Measurements from ENCODE around the gene PCSK6.

Gene PCSK6

DNA sequence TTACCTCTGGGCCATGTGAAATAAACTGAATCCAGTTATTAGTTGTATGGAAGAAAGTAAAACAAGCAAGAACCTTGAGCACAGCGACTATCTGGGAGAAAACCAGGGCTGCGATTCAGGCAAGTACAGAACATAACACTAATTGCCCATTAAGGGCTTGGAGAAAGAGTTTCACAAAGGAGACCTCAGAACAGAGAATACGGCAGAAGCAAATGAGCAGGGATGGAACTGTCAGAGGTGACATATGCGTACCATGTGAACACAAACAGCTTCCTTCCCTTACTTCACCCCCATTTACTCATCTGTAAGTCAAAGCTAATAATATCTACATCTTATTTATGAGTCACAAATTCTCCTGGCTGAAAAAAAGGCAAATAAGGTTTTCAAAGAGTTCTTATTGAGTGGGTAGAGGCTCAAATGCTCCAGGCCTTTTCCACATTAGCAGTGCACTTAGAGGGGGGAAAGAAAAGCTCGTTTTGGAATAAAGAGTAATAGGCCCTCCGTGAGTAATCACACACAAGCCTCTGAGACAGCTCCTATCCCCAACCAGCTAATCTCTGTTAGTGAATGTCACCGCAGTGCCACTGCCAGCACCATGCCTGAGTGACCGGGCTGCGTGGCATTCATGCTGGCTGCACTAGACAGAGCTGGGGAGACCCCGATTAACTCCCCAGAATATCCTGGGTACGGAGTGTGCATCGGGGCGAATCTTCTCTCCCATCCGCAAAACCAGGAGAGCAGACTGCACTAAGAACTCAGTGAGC is 2.6 kb downstream of the PCSK6 start:
- peaks cover 11% of the 10 kb centered on the region for H3K27me3 ChIP-seq (replicated peaks)
- in situ Hi-C loops (cut with HindIII; ENCODE audit: low pct_ligation_motif_present, low sequenced_read_pairs) = no loop called here
- no peak overlapping the region for H3K27ac ChIP-seq
- no peaks in the 10 kb centered on the region for H3K36me3 ChIP-seq (replicated peaks)
- DNase-seq = no peak
- TF ChIP-seq, protein P1, sequence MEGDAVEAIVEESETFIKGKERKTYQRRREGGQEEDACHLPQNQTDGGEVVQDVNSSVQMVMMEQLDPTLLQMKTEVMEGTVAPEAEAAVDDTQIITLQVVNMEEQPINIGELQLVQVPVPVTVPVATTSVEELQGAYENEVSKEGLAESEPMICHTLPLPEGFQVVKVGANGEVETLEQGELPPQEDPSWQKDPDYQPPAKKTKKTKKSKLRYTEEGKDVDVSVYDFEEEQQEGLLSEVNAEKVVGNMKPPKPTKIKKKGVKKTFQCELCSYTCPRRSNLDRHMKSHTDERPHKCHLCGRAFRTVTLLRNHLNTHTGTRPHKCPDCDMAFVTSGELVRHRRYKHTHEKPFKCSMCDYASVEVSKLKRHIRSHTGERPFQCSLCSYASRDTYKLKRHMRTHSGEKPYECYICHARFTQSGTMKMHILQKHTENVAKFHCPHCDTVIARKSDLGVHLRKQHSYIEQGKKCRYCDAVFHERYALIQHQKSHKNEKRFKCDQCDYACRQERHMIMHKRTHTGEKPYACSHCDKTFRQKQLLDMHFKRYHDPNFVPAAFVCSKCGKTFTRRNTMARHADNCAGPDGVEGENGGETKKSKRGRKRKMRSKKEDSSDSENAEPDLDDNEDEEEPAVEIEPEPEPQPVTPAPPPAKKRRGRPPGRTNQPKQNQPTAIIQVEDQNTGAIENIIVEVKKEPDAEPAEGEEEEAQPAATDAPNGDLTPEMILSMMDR (IDR thresholded peaks at IDR 0.05; ENCODE audit: low read depth, low read length, missing control alignments) = no peak
- H3K4me3 ChIP-seq (ENCODE audit: low read depth, low read length) = no peak overlapping the region

DNA sequence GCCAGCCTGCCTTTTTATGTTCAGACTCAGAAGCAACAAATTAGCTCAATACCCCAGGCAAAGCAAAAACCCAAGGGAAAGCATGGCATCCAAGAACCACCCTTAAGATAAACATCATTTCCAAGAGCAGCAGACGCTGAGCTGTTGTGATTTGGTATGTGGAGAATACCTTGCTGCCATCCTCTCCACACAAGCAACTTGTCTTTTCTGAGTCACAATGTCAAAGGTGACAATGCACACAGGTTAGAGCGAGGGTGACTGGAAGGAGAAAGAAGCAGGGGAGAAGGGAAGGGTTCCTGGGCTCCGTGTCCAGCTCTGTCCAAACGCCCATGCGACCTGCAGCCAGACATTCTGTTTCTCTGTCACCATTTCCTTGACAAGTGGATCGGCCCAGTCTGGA is 6.0 kb downstream of the PCSK6 start:
- DNase-seq = no peak
- Histone ChIP-seq H3K4me3 (ENCODE audit: low read depth, low read length) (no peak overlapping the region), H3K27ac (no peak overlapping the region), H3K27me3 (replicated peaks) (peaks cover 6% of the 10 kb centered on the region), H3K36me3 (replicated peaks) (no peaks in the 10 kb centered on the region)
- in situ Hi-C loops (cut with HindIII; ENCODE audit: low pct_ligation_motif_present, low sequenced_read_pairs) = no loop called here
- TF ChIP-seq, protein P1 (IDR thresholded peaks at IDR 0.05; ENCODE audit: low read depth, low read length, missing control alignments) = no peak

DNA sequence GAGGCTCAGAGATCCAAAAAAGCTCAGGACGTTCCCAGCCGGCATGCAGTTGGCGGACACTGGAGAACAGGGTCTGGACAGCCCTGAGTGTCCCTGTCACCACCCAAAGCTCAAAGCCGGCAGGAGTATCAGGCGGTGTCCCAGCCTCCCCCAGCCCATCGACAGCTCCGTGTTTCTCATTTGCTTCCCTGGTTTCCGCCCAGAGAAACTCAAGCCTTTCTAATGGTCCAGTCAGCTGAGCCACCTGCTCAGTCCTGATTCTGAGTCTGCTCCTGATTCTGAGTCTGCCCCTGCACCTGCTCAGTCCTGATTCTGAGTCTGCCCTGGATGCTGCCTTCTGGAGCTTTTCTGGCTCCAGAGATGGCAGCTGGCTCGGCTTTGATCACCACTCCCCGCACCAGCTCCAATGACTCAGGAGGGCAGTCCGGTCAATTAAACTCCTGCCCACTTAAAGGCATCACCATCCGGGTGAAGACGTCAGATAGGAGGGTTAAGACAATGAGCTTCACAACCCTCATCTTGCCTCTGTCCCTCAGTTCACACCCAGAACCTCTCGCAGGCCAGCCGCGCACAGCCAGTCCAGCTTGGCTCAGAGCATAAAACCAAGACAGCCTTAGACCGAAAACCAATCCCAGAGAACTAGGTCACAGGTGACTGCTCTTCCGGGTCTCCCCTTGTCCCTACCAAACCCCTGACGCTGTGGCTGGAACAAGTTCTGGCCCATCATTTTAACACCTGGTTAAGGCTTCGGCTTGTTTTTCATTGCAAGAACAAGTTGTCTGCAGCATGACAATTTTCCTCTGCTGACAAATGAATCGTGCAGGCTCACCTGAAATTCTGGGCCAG is 6.8 kb downstream of the PCSK6 start:
- in situ Hi-C loops (cut with HindIII; ENCODE audit: low pct_ligation_motif_present, low sequenced_read_pairs) = no loop called here
- no peak overlapping the region for H3K27ac ChIP-seq
- no peaks in the 10 kb centered on the region for H3K36me3 ChIP-seq (replicated peaks)
- TF ChIP-seq, protein P1 (IDR thresholded peaks at IDR 0.05; ENCODE audit: low read depth, low read length, missing control alignments) = no peak
- no peak for DNase-seq
- H3K27me3 ChIP-seq (replicated peaks) = no peaks in the 10 kb centered on the region
- H3K4me3 ChIP-seq (ENCODE audit: low read depth, low read length) = no peak overlapping the region

DNA sequence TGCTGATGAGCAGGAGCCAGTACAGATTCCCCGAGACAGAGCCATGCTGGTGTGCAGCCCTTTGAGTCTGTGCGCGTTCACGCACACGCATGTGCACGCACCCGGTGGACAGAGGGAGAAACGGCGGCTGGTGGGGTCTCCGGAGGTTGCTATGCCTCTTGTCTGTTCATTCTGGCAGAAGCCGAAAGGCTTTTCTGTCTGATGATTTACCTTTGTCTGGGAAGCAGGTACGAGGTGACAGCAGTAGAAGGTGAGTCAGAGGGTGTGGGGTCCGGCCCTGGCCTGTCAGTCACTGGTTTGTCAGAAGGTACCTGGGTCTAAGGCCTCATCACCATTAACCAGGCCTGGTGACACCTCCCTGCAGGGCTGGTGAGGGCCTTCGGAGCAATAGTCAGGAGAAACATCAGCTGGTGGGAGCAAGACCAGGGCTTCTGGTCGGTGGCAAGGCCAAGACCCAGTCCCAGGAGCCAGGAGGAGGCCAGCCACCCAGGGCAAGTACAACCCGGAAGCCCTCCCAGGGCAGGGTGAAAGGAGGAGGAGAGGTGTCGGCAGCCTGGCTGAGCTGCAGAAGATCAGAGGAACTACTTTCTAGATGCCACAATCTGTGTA is 7.5 kb downstream of the PCSK6 start:
- DNase-seq = no peak
- H3K27me3 ChIP-seq (replicated peaks) = no peaks in the 10 kb centered on the region
- TF ChIP-seq, protein P1 (IDR thresholded peaks at IDR 0.05; ENCODE audit: low read depth, low read length, missing control alignments) = no peak
- H3K36me3 ChIP-seq (replicated peaks) = no peaks in the 10 kb centered on the region
- H3K27ac ChIP-seq = no peak overlapping the region
- H3K4me3 ChIP-seq (ENCODE audit: low read depth, low read length) = no peak overlapping the region
- in situ Hi-C loops (cut with HindIII; ENCODE audit: low pct_ligation_motif_present, low sequenced_read_pairs) = no loop called here

DNA sequence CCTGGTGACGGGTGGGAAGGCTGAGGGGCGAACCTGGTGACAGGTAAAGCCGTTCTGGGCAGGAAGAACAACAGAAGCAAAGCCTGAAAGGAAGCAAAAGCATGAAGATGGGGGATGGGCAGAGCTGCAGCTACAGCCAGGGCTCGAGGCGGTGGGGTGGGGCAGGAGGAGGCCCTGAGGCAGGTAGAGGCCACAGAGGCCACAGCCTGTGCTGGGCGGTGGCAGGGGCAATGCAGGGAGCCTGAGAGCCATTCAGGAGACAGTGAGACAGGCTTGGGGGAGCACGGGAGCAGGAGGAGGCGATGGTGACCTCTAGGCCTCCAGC is 8.2 kb downstream of the PCSK6 start:
- DNase-seq = no peak
- no peak overlapping the region for H3K27ac ChIP-seq
- TF ChIP-seq, protein P1 (IDR thresholded peaks at IDR 0.05; ENCODE audit: low read depth, low read length, missing control alignments) = no peak
- no peaks in the 10 kb centered on the region for H3K27me3 ChIP-seq (replicated peaks)
- no peak overlapping the region for H3K4me3 ChIP-seq (ENCODE audit: low read depth, low read length)
- in situ Hi-C loops (cut with HindIII; ENCODE audit: low pct_ligation_motif_present, low sequenced_read_pairs) = no loop called here
- H3K36me3 ChIP-seq (replicated peaks) = no peaks in the 10 kb centered on the region

Measured in brain microvascular endothelial cell (primary cell).